Inferior parietal cortex (tissue), 1 donor: ENCODE results near the gene GPR135.
A peak's percentile ranks its signal among the peaks of the same experiment; 100 is the strongest.

Experiments used
- DNase-seq: peaks from one replicate; pipeline ENCODE4 v3.0.0-alpha.2; 2016; ENCODE audit errors: extremely low spot score

The GPR135 gene, protein sequence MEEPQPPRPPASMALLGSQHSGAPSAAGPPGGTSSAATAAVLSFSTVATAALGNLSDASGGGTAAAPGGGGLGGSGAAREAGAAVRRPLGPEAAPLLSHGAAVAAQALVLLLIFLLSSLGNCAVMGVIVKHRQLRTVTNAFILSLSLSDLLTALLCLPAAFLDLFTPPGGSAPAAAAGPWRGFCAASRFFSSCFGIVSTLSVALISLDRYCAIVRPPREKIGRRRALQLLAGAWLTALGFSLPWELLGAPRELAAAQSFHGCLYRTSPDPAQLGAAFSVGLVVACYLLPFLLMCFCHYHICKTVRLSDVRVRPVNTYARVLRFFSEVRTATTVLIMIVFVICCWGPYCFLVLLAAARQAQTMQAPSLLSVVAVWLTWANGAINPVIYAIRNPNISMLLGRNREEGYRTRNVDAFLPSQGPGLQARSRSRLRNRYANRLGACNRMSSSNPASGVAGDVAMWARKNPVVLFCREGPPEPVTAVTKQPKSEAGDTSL

DNA sequence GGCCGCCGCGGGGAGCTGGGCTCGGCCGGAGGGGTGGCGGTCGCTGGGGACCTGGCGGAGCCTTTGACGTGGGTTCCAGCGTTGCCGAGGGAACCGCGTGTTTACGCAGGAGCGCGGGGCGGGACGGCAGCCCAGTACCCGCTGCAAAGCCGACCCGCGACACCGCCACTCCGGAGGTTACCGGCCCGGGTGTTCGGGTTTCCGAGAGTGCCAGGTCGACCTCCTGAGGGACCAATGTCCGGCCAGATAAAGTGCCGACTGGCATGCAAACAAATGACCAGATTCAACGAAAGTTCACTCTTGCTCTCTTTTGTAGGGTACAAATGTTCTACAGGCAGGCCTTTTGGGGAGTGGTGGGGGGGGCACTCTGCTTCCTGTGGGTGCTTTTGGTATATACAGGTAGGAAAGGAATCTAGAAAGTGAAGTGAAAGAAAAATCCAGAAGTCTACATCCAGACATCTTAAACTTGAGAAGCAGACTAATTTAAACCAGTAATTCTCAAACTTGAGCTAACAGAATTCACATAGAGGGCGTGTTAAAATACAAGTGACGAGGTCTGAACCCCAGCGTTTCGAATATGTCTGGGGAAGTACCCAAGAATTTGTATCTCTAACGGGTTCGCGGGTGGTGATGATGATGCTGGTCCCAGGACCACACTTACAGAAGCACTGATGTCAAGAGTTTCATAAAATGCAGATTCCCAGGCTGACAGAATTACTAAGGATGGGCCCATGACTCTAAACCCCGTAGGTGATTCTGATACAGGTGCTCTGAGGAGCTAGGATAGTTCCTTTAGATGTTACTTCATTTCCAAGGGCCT lies at the start of gene GPR135:
GPR135 (minus strand) TSS at position 65 of the 820 bp plus-strand sequence. CDS start 154 bp downstream, outside the sequence.
- DNase-seq = no peak

DNA sequence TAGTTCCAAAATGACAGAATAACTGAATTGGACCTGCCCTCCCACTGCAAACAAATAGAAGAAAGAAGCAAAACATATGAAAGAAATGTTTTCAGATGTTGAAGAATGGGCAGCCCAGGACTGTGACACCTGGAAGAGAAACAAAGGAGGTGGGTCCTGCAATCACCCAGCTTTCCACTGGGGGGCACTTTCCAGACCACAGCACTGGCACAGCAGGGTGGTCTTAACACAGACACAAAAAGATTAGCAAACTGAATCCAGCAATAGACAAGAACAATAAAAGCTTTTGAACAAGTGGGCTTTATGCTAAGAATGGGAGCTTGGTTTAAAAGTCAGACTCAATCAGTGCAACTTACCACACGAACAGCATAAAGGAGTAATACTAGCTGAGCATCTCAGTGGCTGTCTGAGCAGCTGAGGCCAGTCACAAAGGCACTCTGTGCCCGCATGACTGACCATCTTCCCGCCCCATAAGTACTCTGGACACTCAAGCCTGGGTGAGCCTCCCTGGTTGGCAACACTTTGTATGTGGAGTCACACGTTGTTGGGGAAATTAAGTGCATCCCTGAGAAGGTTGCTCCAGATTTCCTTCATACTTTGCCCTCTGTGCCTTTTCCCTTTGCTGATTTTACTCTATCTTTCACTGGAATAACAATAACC lies 46.9 kb upstream of the GPR135 start:
- no peak for DNase-seq

DNA sequence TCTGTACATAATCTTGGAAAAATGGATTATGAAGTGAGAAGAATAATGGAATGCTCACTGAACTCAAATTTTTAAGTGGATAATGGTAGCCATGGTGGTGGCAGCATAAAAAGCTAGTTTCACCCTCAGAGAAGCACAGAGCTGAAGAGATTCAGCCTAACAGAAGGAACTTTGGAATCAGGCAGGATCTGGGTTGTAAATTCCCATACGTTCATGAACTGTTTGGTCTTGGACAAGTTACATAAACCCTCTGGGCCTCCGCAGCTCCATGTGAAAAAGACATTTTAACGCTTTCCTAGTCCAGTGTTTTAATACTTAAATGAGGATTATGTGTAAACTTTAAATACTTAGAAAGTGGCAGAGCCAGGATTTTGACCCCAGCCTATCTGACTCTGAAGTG lies 45.8 kb upstream of the GPR135 start:
- no peak for DNase-seq

DNA sequence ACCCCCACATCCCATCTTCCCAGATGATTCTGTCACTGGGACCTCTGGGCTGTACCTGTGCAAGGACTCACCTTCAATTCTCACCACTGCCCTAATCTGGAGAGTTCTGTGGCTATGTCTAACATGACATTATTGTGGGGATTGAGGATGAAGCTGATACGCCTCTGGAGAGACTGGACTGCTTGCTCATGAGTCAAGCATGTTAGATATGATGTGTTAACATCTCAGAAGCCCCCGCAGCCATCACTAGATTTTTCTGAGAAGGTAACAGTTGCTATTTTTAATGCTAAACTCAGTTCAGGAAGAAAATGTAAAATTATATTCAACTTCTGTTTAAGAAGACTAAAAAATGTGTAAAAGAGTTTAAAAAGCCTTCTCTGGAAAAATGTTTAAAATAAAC lies 44.8 kb upstream of the GPR135 start:
- no peak for DNase-seq

DNA sequence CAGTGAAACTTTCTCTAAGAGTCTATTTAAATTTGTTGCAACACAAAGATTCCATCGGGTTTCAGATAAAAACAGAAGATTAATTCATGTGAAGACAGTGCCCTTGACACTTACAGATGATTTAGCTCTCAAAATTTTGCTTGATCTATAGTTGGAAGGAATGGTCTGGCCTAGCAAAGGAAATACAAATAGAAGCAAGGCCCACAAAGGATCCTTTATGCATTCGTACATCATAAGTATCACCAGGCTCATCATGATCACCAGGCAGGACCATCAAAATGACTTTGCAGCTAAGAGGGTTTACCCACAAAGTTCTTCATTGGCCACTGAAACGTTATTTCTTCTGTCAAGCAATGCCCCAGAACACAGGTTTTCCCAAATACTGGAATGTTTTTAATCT lies 43.9 kb upstream of the GPR135 start:
- DNase-seq = no peak

DNA sequence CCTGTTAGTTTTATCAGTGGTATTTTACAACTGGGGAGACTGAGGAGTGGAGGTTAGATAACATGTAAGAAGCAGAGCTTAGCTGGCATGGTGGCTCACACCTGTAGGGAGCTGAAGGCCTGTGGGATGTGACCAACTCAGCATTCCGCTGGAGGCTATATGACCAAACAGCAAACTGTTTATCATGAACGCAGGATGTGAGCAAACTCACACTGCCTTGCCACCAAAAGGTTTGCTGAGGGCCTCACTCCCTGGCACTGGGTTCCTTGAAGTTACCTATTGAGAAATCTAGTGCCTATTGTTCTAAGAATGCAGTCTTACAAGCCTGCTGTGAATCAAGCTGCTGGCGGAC lies 42.5 kb upstream of the GPR135 start:
- no peak for DNase-seq

DNA sequence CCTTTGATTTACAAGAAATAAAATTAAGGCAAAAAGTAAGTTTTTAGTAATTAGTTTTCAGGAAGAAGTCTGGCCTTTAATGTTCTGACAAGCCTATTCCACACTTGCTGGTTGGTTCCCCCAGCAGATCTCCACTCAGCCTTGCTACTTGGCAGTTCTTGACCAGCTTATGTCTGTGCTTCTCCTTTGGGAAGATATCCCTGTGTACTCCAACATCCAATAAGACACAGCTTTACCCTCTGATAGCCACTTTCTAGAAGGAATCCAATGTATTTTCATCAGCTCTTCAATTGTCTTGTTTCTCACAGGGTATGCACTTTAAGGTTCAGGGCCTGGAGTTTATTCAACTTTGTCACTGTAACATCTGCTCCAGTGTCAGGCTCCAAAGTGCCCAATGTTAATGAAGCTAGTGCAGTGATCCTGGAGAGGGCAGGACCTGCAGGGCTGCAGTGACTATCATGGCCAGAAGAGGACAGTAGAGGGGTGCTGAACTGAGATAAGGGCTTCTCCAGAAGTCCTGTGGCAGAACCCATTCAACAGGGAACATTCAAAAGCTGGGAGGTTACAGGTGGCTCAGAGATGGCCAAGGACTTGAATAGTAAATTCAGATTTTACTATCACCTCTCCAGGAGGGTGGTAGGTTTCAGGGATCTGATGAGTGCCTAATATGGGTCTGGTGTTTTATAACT lies 42.0 kb upstream of the GPR135 start:
- peak; percentile 53 for DNase-seq

DNA sequence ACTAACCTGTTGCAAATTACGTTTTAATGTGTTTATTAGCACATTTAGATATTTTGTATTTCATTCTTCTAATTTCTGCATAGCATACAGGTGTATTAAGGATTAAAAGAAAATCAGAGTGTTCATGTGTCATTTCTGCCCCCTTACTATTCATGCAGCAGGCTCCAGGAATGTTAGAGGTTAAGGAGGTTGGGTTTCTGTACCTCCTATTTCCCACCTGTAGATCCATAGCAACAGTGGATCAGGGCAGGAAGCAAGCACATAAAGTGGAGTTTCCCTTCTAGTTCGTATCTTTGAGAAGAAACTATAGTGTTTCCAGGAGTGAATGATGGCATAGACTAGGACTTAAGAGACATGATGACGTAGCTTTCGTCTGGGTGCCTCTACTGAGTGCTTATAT lies 38.1 kb upstream of the GPR135 start:
- DNase-seq = no peak

DNA sequence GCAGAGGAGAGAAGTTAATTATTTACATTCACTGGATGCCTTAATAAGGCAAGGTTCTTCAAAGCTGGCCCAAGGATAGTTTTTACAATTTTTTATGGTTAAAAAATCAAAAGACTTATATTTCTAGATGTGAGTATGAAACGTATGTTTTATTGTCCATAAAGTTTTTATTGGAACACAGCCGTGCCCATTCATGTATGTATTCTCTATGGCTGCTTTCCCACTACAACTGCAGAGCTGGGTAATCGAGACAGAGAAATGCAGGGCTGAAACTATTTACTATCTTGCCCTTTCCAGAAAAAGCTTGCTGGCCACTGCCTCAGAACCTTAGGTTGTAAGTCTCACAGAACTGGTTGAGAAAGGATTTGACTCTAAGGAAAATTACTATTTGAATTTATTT lies 35.6 kb upstream of the GPR135 start:
- no peak for DNase-seq

DNA sequence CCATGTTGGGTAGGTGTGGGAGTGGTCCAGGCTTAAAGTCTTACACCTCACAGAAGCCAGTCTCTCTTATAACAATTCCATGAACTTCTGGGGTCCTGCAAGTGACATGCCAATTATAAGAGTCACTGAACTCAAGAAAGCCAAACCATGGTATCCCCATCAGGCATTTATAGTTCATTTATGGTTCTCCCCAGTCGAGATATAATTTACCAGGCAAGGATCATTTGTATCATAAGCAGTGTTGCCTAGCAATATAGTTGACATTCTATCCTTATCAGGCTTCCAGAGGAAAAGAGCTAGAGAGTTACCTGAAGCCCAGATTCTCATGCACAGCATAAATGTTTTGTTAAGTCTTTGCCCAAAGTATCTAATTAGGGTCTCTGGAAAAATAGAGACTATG lies 27.2 kb upstream of the GPR135 start:
- DNase-seq = no peak

DNA sequence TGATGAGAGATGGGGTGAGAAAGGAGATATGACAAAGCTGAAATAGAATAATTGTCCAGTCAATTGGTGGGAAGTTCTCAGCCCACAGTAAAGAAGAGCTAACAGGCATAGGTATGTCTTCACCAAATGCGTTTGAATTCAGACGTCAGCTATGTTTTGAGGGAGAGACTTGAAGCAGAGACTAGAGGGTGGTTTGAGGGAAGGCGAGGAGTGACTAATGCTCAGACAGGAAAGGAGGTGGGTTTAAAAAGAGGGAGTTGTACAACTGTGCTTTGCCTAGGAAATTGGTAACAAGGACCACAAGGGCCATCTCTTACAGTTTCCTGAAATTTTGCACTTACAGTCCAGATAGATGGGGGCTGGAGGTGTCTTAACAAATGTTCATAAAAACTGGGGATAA lies 25.6 kb upstream of the GPR135 start:
- DNase-seq = no peak

DNA sequence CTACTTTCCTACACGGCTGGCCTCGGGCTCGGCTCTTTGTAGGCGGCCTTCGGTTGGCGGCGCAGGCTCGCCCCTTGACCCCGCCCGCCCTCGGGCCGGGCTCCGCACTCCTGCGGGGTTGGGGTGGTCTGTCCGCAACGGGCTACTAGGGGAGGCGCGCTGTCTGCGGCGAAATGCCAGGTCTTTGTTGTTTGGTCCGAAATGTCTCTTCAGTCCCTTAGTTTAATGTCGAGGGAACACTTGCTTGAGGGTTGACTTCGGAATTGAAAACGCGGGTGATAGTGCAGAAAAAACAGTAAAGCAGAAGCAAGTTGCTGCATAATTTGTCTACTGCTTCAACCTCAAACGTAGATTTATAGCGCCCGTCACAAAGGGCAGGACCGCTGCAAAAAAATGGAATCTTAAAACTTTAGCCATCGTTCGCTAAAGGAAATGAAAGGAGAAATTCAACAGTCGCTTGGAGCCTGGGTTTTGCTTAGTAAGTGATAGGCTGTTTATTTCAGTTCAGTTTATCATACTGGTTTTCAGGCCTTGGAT lies 19.5 kb upstream of the GPR135 start:
- DNase-seq = peak; percentile 59

DNA sequence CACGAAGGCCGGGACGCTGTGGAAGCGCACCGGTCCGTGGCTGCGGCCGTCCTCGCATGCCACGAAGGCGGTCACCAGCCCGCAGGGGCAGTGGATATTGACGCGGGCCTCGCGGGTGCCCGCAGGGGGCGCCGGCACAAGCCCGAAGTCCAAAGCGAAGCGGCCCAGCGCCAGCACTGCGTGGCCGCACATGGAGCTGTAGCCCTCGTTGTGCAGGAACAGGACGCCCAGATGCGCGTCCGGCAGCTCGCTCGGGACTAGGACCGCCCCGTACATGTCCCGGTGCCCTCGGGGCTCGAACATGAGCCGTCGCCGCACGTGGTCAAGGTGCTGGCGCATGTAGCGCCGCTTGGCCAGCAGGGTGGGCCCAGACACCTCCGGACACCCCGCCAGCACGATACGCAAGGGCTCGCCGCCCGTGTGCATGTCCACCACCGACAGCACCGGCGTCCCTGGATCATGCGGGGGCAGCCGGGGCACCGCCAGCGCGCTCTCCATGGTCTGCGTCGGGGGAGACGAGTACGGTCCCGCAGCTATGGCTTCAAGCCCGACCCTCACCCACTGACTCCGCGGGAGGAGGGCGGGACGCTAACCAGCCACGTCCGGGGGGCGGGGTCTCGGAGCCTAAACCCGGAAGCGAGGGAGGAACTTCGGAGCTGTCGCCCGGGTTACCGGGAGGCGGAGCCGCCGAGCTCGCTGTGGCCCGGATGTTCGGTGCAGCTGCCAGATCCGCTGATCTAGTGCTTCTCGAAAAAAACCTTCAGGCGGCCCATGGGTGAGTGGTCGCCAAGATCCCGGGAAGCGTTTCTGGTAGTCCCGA lies 18.8 kb upstream of the GPR135 start, which contains the start of the genes JKAMP and L3HYPDH:
JKAMP (plus strand) TSS at position 699 of the 820 bp plus-strand sequence; CDS start at position 772, 73 bp downstream.
L3HYPDH (minus strand) TSS at position 590 of the 820 bp plus-strand sequence; CDS start at position 498, 92 bp downstream.
- peak; percentile 95 for DNase-seq

DNA sequence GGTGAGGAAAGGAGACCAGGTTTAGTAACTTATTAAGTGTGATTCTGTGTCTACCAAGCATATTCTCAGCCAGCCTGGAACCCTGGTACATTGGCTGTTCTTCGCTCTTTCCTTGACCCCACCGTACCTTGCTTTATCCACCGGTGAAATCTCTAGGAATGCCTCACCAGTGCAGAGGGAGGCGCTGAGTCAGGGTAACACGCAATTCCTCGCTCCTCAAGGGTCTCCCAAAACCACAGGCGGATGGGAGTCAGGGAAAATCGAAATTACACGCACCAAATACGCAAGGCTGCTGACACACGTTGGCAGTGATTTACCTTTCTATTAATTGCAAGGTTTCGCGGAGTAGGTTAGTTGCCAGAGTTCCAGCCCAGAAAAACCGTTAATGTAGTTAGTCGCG lies 18.2 kb upstream of the GPR135 start:
- no peak for DNase-seq

DNA sequence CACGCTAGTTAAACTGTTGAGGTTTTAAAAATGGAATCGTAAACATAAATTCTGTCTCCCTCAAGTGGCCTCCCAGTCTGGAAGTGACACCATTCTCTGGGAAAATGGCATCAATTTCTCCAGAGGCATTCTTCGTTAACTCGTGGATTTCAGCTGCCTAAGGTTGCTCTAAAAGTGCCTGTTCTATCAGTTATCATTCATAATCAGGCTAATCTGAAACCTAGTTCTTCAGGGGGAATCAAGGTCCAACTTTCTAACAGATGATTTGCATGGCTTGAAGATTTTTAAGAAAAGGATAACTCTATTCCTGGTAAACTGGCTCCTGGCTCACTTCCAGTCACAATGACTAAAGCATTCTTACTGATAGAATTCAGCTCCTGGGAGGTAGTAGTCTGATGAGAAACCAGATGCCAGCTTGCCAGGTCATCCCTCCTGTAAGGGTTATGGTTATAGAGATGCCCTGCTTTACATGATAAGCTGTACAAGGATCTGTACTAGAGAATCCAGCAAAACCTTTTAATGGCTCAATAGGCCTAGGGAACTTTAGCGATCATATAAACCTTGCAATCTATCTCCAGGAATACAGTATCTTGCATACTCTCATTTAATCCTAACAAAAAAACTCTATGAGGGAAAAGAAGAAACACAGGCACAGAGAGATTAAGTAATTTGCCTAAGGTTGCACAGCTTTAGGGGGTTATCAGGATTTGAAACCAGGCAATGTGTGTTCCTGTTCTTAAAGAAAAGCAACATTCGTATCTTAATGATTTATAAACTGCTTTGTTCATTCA lies 17.6 kb upstream of the GPR135 start:
- peak; percentile 62 for DNase-seq

DNA sequence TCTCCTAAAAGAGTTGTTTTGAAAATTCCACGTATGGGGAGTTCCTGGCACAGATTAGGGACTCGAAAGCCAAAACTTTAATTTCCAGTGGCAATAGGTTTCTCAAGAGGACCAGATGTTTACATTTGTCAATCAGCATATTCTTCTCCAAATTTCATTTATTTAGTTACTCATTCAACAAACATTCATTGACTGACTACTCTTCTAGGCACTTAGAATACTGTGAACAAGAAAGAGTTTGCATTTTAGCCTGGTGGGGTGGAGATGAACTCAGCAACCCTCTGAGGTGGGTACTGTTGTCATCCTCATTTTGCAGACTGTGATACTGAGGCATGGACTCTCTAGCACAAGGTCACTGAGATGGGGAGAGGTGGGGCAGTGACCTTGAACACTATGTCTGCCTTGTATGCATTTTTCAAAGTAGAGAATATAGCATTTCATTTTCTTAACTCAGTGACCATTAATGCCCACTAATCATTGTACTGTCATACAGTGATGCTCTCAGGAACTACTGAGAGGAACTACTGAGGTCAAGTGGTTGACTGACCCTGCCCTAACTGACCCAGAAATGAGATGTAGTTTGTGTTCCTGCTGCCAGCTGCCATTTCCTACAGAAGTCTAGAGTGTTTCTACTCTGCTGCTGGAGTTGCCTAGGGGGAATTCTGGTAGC lies 16.8 kb upstream of the GPR135 start:
- DNase-seq = no peak

DNA sequence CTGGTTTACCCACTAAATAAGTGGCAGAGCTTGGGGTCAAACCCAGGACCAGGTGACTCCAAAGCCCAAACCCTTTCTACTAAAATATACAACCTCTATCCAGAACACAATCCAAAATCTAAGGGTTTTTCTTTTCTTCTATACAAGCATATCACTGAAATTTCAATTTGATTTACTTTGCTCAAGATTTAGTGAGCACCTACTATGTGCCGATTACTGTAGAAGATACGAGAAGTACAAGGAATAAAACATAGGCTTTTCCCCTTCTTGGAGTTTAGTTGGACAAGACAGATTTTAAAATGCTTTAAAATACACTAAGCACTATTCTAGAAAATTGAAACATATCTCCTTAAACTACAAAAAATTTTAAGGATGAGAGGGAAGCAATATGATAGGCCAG lies 16.2 kb upstream of the GPR135 start:
- DNase-seq = no peak

DNA sequence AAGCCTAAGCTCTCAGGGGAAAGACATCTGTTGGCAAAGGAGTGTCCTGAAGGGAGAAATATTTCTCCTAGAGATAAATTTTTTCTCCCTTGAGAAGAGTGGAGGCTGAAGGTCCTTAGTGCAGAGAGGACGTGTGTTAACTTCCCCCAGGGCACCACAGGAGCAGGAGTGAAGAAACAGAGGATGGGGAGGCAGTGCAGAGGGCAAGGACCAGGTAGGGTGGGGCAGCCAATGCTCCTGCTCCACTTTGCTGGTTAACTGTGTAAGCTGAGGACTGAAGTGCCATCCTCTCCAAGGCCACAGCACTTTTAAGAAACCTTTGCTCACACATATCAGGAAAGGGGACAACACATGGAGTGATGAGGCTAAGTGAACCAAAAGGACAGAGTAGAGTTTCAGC lies 15.0 kb upstream of the GPR135 start:
- no peak for DNase-seq

DNA sequence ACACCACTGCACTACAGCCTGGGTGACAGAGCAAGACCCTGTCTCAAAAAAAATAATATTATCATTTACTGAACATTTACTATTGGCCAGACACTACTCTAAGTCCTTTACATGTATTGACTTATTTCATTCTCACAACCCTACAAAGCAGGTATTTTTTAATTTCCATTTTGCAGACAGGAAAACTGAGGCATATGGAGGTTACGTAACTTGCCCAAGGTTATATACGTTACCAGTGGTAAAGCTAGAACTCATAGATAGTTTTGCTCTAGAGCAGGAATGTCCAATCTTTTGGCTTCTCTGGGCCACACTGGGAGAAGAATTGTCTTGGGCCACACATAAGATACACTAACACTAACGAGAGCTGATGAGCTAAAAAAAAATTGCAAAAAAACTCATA lies 13.4 kb upstream of the GPR135 start:
- no peak for DNase-seq
